ENCODE results near the gene ODF2L.

ODF2L gene, protein sequence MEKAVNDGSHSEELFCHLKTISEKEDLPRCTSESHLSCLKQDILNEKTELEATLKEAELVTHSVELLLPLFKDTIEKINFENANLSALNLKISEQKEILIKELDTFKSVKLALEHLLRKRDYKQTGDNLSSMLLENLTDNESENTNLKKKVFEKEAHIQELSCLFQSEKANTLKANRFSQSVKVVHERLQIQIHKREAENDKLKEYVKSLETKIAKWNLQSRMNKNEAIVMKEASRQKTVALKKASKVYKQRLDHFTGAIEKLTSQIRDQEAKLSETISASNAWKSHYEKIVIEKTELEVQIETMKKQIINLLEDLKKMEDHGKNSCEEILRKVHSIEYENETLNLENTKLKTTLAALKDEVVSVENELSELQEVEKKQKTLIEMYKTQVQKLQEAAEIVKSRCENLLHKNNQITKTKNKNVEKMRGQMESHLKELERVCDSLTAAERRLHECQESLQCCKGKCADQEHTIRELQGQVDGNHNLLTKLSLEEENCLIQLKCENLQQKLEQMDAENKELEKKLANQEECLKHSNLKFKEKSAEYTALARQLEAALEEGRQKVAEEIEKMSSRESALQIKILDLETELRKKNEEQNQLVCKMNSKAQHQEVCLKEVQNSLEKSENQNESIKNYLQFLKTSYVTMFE

DNA sequence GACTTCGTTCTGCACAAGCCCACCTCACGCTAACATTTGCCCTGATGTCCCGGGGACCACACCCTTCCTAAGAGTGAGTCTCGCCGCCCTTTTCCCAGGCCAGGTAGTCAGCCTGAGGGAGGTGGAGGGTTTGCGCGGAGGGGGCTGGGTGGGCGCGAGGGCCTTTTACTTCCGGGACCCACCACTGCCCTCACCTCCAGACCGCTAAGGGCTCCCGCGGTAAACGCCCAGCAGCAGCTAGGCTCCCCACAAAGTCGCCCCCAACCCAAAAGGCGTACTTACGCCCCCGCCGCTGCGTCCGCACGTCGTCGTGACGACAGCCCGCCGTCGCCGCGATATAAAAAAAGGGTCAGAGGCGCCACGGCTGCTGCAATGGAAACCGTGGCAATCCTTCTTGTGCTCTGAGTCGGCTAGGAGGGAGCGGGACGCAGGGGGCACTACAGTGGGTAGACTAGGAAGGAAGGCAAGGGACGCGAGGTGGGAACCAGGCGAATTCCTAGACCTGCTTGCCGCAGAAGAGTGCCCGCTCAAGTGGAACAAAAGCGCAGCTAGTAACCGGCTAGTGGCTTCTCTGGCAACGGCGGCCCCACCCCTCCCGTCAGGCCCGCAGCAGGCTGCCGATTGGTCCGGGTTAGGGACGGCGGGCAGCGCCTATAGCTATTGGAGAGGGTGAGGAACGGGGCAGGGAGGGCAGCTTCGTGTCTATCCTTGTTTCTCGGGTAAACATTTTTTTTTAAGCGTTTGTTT lies at the start of gene ODF2L:
Gene ODF2L, minus strand, starts transcription at position 573 of the 747 bp plus-strand sequence. CDS start 9,296 bp downstream, outside the sequence.
- H3K4me3 ChIP-seq (ENCODE audit: low read length) = peak within 1 kb of the TSS; percentile 95
- peak within 1 kb of the TSS; percentile 95 for H3K9ac ChIP-seq (ENCODE audit: low read length)
- no peaks in the 10 kb centered on the region for H3K36me3 ChIP-seq (ENCODE audit: control insufficient read depth, insufficient read depth, low read length, severe bottlenecking)
- H3K9me3 ChIP-seq (ENCODE audit: control insufficient read depth, low read length) = no peaks in the 10 kb centered on the region
- DNase-seq (ENCODE audit: low read depth) = peak; percentile 96
- H3K27me3 ChIP-seq (replicated peaks; ENCODE audit: control insufficient read depth, insufficient read depth, low read length) = no peaks in the 10 kb centered on the region
- H3K4me1 ChIP-seq (ENCODE audit: control insufficient read depth, insufficient read depth, low read length) = peaks cover 26% of the 10 kb centered on the region

DNA sequence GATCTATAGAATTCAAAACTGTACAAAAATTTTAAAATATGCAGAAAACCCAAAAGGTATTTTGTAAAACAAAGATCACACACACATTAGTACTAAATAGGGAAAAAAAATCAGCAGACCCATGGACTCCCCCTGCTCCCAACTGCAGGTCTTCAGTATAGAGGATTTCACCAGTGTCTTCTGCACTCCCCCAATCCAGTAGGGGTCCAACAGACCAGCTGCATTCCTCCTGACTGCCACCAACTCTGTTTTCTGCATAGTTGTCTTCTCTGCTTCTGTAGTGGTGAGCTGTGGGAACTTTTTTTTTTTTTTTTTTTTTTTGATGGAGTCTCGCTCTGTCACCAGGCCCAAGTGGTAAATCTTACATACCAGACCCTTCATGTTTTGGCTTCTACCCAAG lies 49.8 kb upstream of the ODF2L start:
- H3K4me1 ChIP-seq (ENCODE audit: control insufficient read depth, insufficient read depth, low read length) = no peaks in the 10 kb centered on the region
- no peaks in the 10 kb centered on the region for H3K27me3 ChIP-seq (replicated peaks; ENCODE audit: control insufficient read depth, insufficient read depth, low read length)

DNA sequence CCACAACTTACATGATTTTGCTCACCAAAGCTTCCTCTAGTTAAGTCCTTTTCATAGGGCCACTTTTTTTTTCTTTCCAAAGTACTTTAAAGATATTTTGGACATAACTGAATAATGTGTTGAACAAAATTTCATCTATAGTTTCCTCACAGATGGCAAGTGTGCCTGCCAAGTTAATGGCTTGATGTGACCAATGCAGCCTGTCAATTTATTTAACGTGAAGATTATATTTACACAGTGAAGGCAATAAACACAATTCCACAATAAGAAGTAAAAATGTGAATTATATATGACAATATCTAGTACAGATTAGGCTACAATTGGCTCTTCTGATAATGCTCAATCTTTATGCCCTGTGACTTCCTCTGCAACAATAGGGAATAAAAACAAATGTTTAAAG lies 45.9 kb upstream of the ODF2L start:
- Histone ChIP-seq H3K4me3 (ENCODE audit: low read length) (no peak overlapping the region), H3K36me3 (ENCODE audit: control insufficient read depth, insufficient read depth, low read length, severe bottlenecking) (no peaks in the 10 kb centered on the region), H3K9me3 (ENCODE audit: control insufficient read depth, low read length) (no peaks in the 10 kb centered on the region), H3K27me3 (replicated peaks; ENCODE audit: control insufficient read depth, insufficient read depth, low read length) (no peaks in the 10 kb centered on the region), H3K9ac (ENCODE audit: low read length) (no peak overlapping the region), H3K4me1 (ENCODE audit: control insufficient read depth, insufficient read depth, low read length) (no peaks in the 10 kb centered on the region)
- no peak for DNase-seq (ENCODE audit: low read depth)

More for the DNA sequence above, 49.8 kb upstream of the ODF2L start:
- Histone ChIP-seq H3K9me3 (ENCODE audit: control insufficient read depth, low read length) (no peaks in the 10 kb centered on the region), H3K9ac (ENCODE audit: low read length) (no peak overlapping the region), H3K36me3 (ENCODE audit: control insufficient read depth, insufficient read depth, low read length, severe bottlenecking) (no peaks in the 10 kb centered on the region), H3K4me3 (ENCODE audit: low read length) (no peak overlapping the region)
- no peak for DNase-seq (ENCODE audit: low read depth)

DNA sequence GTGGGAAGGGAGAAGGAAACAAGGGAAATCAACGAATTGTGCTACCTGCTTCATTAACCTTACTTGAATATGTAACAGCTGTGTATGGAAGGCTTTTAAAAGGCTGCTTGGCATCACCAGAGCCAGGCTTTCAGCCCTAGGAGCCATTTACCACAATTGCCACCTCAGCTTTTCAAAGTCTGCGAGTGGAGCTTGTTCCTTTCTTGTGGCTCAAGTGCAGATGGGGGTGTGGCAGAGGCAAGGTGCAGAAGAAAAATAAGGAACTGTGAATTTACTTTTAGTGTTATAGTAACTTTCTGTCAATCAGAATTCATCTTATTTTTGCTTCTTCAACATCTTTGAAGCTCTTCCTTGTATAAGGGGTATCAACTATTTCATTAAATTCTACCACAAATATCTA lies 45.5 kb upstream of the ODF2L start:
- no peak overlapping the region for H3K9ac ChIP-seq (ENCODE audit: low read length)
- no peaks in the 10 kb centered on the region for H3K36me3 ChIP-seq (ENCODE audit: control insufficient read depth, insufficient read depth, low read length, severe bottlenecking)
- no peaks in the 10 kb centered on the region for H3K9me3 ChIP-seq (ENCODE audit: control insufficient read depth, low read length)
- H3K4me3 ChIP-seq (ENCODE audit: low read length) = no peak overlapping the region
- no peaks in the 10 kb centered on the region for H3K27me3 ChIP-seq (replicated peaks; ENCODE audit: control insufficient read depth, insufficient read depth, low read length)
- no peak for DNase-seq (ENCODE audit: low read depth)
- H3K4me1 ChIP-seq (ENCODE audit: control insufficient read depth, insufficient read depth, low read length) = no peaks in the 10 kb centered on the region

DNA sequence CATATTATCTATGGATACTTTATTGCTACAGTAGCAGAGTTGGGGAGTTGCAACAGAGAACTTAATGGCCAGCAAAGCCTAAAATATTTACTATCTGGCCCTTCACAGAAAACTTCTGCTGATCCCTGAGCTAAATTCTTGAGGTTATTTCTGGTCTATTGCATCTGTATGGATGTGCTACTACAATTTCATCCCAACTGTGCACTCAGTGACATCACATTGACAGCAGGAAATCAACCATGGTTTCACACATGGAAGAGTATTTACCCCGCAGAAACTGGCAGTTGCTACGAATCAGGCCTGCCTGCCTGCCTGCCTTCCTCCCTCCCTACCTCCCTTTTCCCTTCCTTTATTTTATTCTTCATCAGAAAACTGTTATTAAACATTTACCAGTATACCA lies 39.9 kb upstream of the ODF2L start:
- Histone ChIP-seq H3K27me3 (replicated peaks; ENCODE audit: control insufficient read depth, insufficient read depth, low read length) (no peaks in the 10 kb centered on the region), H3K4me3 (ENCODE audit: low read length) (no peak overlapping the region), H3K9ac (ENCODE audit: low read length) (no peak overlapping the region), H3K36me3 (ENCODE audit: control insufficient read depth, insufficient read depth, low read length, severe bottlenecking) (no peaks in the 10 kb centered on the region), H3K4me1 (ENCODE audit: control insufficient read depth, insufficient read depth, low read length) (no peaks in the 10 kb centered on the region), H3K9me3 (ENCODE audit: control insufficient read depth, low read length) (no peaks in the 10 kb centered on the region)
- no peak for DNase-seq (ENCODE audit: low read depth)

DNA sequence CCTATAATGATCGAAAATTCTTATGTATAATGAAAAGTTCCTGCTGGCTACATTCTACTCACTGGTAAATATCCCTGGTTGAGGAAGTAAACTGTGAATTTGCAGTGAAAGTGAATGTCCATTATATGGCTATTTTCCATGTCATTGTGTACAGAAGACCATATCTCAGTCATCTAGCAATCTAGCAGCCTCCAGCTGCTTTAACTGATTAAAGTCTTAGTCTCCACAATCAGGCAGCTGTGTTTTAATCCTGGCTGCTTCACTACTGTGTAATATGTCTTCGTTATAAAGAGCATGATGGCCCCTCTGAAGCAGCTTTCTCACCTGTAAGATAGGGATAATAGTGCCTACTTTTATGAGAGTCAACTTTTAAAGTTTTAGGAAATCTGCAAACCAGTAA lies 39.2 kb upstream of the ODF2L start:
- peaks cover 5% of the 10 kb centered on the region for H3K4me1 ChIP-seq (ENCODE audit: control insufficient read depth, insufficient read depth, low read length)
- H3K4me3 ChIP-seq (ENCODE audit: low read length) = no peak overlapping the region
- no peaks in the 10 kb centered on the region for H3K27me3 ChIP-seq (replicated peaks; ENCODE audit: control insufficient read depth, insufficient read depth, low read length)
- no peak overlapping the region for H3K9ac ChIP-seq (ENCODE audit: low read length)
- DNase-seq (ENCODE audit: low read depth) = no peak
- no peaks in the 10 kb centered on the region for H3K9me3 ChIP-seq (ENCODE audit: control insufficient read depth, low read length)
- no peaks in the 10 kb centered on the region for H3K36me3 ChIP-seq (ENCODE audit: control insufficient read depth, insufficient read depth, low read length, severe bottlenecking)

DNA sequence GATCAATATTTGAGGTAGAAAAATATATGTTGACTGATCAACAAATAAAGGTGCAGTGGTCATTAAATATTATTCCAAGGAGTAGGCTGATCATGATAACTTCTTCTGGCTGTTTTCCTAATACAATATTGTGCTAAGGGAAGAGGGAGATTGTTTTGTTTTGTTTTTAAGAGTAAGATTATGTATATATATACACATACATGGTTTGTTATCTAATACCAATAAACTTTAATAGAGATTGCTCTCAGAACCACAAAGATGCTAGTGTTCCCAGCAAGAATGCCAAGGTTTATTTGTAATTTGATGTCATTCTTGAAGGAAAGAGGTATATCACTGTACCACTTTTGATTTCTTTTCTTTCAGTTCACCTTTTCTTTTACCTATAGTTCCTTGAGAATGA lies 37.9 kb upstream of the ODF2L start:
- no peak overlapping the region for H3K9ac ChIP-seq (ENCODE audit: low read length)
- no peak overlapping the region for H3K4me3 ChIP-seq (ENCODE audit: low read length)
- H3K36me3 ChIP-seq (ENCODE audit: control insufficient read depth, insufficient read depth, low read length, severe bottlenecking) = no peaks in the 10 kb centered on the region
- H3K4me1 ChIP-seq (ENCODE audit: control insufficient read depth, insufficient read depth, low read length) = peaks cover 16% of the 10 kb centered on the region
- H3K27me3 ChIP-seq (replicated peaks; ENCODE audit: control insufficient read depth, insufficient read depth, low read length) = no peaks in the 10 kb centered on the region
- DNase-seq (ENCODE audit: low read depth) = no peak
- H3K9me3 ChIP-seq (ENCODE audit: control insufficient read depth, low read length) = no peaks in the 10 kb centered on the region

DNA sequence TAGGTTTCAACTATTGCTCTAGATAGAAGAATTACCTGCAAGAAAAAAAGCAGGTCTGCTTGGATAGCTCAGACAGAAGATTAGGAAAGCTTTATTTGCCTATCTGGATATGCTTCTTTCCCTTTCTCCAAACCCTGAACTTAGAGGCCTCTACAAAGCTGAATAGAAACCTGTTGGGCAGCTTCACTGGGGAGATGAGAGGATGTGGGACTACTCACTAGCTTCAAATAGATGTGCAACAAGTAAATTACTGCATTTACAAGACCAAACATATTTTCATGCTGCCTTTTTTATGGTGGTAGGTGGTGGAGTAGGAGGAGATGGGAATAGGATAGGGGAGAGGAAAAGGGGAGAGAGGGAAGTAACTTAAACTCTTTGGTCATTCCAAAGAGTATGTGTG lies 34.3 kb upstream of the ODF2L start:
- peak overlapping the region; percentile 78 for H3K9ac ChIP-seq (ENCODE audit: low read length)
- H3K9me3 ChIP-seq (ENCODE audit: control insufficient read depth, low read length) = no peaks in the 10 kb centered on the region
- H3K4me3 ChIP-seq (ENCODE audit: low read length) = peak overlapping the region; percentile 42
- DNase-seq (ENCODE audit: low read depth) = no peak
- no peaks in the 10 kb centered on the region for H3K27me3 ChIP-seq (replicated peaks; ENCODE audit: control insufficient read depth, insufficient read depth, low read length)
- no peaks in the 10 kb centered on the region for H3K36me3 ChIP-seq (ENCODE audit: control insufficient read depth, insufficient read depth, low read length, severe bottlenecking)
- peaks cover 17% of the 10 kb centered on the region for H3K4me1 ChIP-seq (ENCODE audit: control insufficient read depth, insufficient read depth, low read length)

DNA sequence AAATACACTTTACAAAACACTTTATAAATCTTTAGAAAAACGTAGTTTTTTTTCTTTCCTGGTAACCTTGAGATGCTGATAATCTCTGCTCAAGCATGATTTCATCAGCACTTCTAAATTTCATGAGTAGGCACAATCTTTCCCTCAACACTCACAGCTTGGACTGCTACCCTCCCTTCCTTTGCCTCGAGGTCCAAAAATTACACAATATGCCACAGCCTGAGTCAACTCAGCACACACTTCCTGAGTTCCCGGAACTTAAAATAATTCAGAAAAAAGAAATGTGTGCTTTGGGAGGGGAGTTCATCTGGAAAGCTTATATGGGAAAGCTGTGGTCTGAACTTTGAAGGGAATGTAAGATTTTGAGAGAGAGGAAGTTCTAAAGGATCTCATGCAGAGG lies 33.7 kb upstream of the ODF2L start:
- Histone ChIP-seq H3K4me3 (ENCODE audit: low read length) (peak overlapping the region; percentile 42), H3K9ac (ENCODE audit: low read length) (peak overlapping the region; percentile 78), H3K9me3 (ENCODE audit: control insufficient read depth, low read length) (no peaks in the 10 kb centered on the region), H3K36me3 (ENCODE audit: control insufficient read depth, insufficient read depth, low read length, severe bottlenecking) (no peaks in the 10 kb centered on the region), H3K27me3 (replicated peaks; ENCODE audit: control insufficient read depth, insufficient read depth, low read length) (no peaks in the 10 kb centered on the region), H3K4me1 (ENCODE audit: control insufficient read depth, insufficient read depth, low read length) (peaks cover 17% of the 10 kb centered on the region)
- DNase-seq (ENCODE audit: low read depth) = peak; percentile 95

DNA sequence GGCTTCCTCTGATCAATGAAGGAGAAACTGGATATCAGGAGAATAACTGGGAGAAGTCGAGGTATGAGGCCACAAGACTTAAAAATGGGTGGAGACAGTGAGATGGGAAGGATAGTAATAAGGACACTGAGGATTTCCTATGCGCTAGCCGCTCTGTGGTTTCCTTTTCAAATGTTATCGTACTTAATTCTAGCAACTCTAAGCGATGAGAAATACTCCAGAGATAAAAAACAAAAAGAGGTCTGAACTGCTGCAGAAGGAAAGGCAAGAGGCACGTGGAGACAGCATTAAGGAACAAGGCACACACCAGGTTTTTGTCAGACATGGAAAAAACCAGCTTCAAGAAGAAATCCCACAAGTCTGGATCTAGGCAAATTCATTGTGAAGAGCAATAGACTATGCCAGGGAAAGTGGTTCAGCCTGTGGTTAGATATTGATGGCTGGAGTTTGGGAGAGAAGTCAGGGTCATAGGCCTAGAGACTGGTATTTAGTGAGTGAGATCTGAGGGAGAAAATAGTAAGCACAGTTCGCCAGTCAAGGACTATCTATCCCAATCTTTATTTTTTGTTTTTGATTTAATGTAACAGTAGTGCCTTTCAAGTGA lies 33.1 kb upstream of the ODF2L start:
- Histone ChIP-seq H3K36me3 (ENCODE audit: control insufficient read depth, insufficient read depth, low read length, severe bottlenecking) (no peaks in the 10 kb centered on the region), H3K27me3 (replicated peaks; ENCODE audit: control insufficient read depth, insufficient read depth, low read length) (no peaks in the 10 kb centered on the region), H3K9me3 (ENCODE audit: control insufficient read depth, low read length) (no peaks in the 10 kb centered on the region), H3K4me3 (ENCODE audit: low read length) (no peak overlapping the region), H3K4me1 (ENCODE audit: control insufficient read depth, insufficient read depth, low read length) (peaks cover 22% of the 10 kb centered on the region), H3K9ac (ENCODE audit: low read length) (peak overlapping the region; percentile 58)
- peak; percentile 33 for DNase-seq (ENCODE audit: low read depth)

DNA sequence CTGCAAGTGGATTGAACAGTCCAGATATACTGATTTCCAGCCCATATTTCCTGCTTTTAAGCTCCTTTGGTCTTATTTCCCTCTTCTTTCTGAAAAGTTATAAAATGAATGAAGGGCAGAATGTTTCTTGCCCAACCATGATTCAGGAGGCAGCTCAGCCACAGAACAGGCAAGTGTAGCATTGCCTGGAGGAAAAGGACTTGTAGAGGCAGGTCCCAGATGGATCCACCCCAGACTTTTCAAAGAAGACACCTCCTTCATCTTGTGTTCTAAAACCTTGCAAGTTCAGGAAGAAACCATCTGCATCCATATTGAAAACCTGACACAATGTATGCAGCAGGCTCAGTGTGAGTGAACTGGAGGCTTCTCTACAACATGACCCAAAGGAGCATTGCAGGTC lies 27.8 kb upstream of the ODF2L start, which contains the start of gene CLCA2:
Gene CLCA2, plus strand, starts transcription at position 299 of the 400 bp plus-strand sequence. Its CDS starts 77 bp downstream, at position 376.
- H3K36me3 ChIP-seq (ENCODE audit: control insufficient read depth, insufficient read depth, low read length, severe bottlenecking) = no peaks in the 10 kb centered on the region
- peaks cover 35% of the 10 kb centered on the region for H3K4me1 ChIP-seq (ENCODE audit: control insufficient read depth, insufficient read depth, low read length)
- H3K27me3 ChIP-seq (replicated peaks; ENCODE audit: control insufficient read depth, insufficient read depth, low read length) = no peaks in the 10 kb centered on the region
- H3K4me3 ChIP-seq (ENCODE audit: low read length) = peak within 1 kb of the TSS; percentile 55
- DNase-seq (ENCODE audit: low read depth) = no peak
- peak within 1 kb of the TSS; percentile 24 for H3K9ac ChIP-seq (ENCODE audit: low read length)
- H3K9me3 ChIP-seq (ENCODE audit: control insufficient read depth, low read length) = no peaks in the 10 kb centered on the region

All from adipocyte (in vitro differentiated cells).